Heart right ventricle (tissue), 16 donors: ENCODE results near the gene EGFR. TPM values are rescaled to one million over a fixed set of nuclear protein-coding genes. Genes with fewer than 3 reads are reported as not detected.

ENCODE experiments used
- ATAC-seq, 8 donors: fragments of 200-7000 bp; cut with Tn5 transposase; one replicate each; pipeline ENCODE4 v1.9.1; 2020; ENCODE audit warnings: mild to moderate bottlenecking in 8 of 8, moderate library complexity in 8 of 8, moderate number of reproducible peaks in 1 of 8
- DNase-seq, 2 donors: peaks; one replicate each; pipeline ENCODE4 v3.0.0-alpha.2; 2020
- H3K27ac ChIP-seq, 10 donors: fragments of 200-600 bp; sonication (generic) in 2 of 10; one replicate each; pipeline versions ENCODE4 v1.5.0 to v1.8.0; 2020 to 2022; ENCODE audit warnings: mild to moderate bottlenecking in 3 of 10
- H3K27me3 ChIP-seq, 7 donors: fragments of 200-600 bp; one replicate each; pipeline ENCODE4 v1.8.0; 2021 to 2022; ENCODE audit warnings: mild to moderate bottlenecking in 2 of 7
- H3K36me3 ChIP-seq, 9 donors: fragments of 200-600 bp; sonication (generic) in 1 of 9; one replicate each; pipeline versions ENCODE4 v1.5.0 to v1.8.0; 2020 to 2022; ENCODE audit warnings: mild to moderate bottlenecking in 2 of 9
- H3K4me1 ChIP-seq, 9 donors: fragments of 200-600 bp; sonication (generic) in 1 of 9; one replicate each; pipeline versions ENCODE4 v1.5.0 to v1.8.0; 2020 to 2022; ENCODE audit warnings: mild to moderate bottlenecking in 4 of 9
- H3K4me3 ChIP-seq, 10 donors: fragments of 200-600 bp; sonication (generic) in 2 of 10; one replicate each; pipeline versions ENCODE4 v1.5.0 to v1.8.0; 2020 to 2022; ENCODE audit warnings: mild to moderate bottlenecking in 7 of 10, moderate library complexity in 2 of 10
- H3K9me3 ChIP-seq, 11 donors: fragments of 200-600 bp in 10 of 11; sonication (generic) in 2 of 11; one replicate each; pipeline versions ENCODE4 v1.5.0 to v1.8.0; 2013 to 2022; ENCODE audit warnings: mild to moderate bottlenecking in 2 of 11, control low read depth in 1 of 11, moderate library complexity in 1 of 11
- WGBS, 2 donors: extraction: QIAGEN DNeasy Blood & Tissue Kit; methylation state at CpG; one replicate each; pipeline ENCODE4 v1.1.7; 2013; ENCODE audit warnings: inconsistent platforms in 1 of 2; 5-methylcytosine and 5-hydroxymethylcytosine counted together
- intact Hi-C, 10 donors: fragments of 100-400 bp; cut with DNase I; formaldehyde crosslinking; loops; one replicate each; pipeline versions ENCODE4 v1.11.1 to v1.14.2; 2022
- polyA plus RNA-seq, 2 donors: library from polyadenylated mRNA; stranded (reverse); fragments of 200-250 nt; gene quantifications; one replicate each; pipeline ENCODE4 v1.2.3, GENCODE V29; 2013
- total RNA-seq, 10 donors: library from RNA; stranded (reverse); fragmentation: NEBNext Ultra II Directional in 3 of 10; extraction: Animal tissue kit (Norgen Biotek cat#: 25700) in 3 of 10; gene quantifications; one replicate each; pipeline versions ENCODE4 v1.2.1 to v1.2.4, GENCODE V29; 2021 to 2023
- TF ChIP-seq, protein P1 (sequence below), 9 donors: fragments of 200-600 bp; sonication (generic) in 2 of 9; IDR thresholded peaks; one replicate each; pipeline versions ENCODE4 v1.5.0 to v1.8.0; 2021 to 2022; ENCODE audit warnings: antibody characterized with exemption in 9 of 9, mild to moderate bottlenecking in 5 of 9, moderate library complexity in 1 of 9
- donor health status: Arrhythmogenic right ventricular cardiomyopathy.
- donor health status: ischemic (EF 13 %, LVEDD 7.1; RV severe dilation, severe dysfunction).
- donor health status: healthy with polysubstance abuse.
- donor health status: DM: no; HTN: yes; CAD: no.
- donor health status: DM: no; HTN: no; CAD: no.
- donor health status: ischemic (EF 25% LVEDD 6.9; RV normal size, moderate dysfunction).
- donor health status: ischemic (EF 25% LVEDD 5.7; RV mildly dilated, moderate dysfunction).
- donor health status: healthy.
- donor health status: DM: yes; HTN: yes; CAD: no.
- donor health status: Ischemic cardiomyopathy.
- donor health status: ischemic (EF 35%, LVEDD 5.7; RV mildly dilated, moderate dysfunction).
- donor health status: nonischemic (EF 11% LVEDD 7.7; RV severe dilation, severe dysfunction).
- donor health status: DM: yes; HTN: yes; CAD: no.
- donor health status: PGD.
- donor health status: ischemic (EF 29% LVEDD 5.4; RV normal size, mild dysfunction).
- donor health status: nonischemic (EF 23%, LVEDD 6.1; RV moderate dilation, normal function).

EGFR gene
- total and polyA plus RNA-seq, 12 donors = 1.9 to 13.5 (median 7.6) TPM

- intact Hi-C loops = no loop called here
These were observed 125.8 kb downstream of the EGFR start for GRCh38 chr7:55144333-55145317.

GRCh38 chr7:55145606-55146005 lies 126.8 kb downstream of the EGFR start:
- intact Hi-C loops = no loop called here
- Histone ChIP-seq H3K9me3 (peaks cover 0 to 3% (median 0%) of the 10 kb centered on the region in 11 donors), H3K4me1 (peaks cover 0 to 8% (median 1%) of the 10 kb centered on the region in 9 donors), H3K4me3 (no peak overlapping the region), H3K36me3 (peaks cover 0 to 70% (median 8%) of the 10 kb centered on the region in 9 donors), H3K27me3 (peaks cover 0 to 5% (median 0%) of the 10 kb centered on the region in 7 donors), H3K27ac (no peak overlapping the region)
- WGBS, 2 donors = 88 to 91% methylated on average over 4 of the region's 4 CpGs
- TF ChIP-seq, protein P1, sequence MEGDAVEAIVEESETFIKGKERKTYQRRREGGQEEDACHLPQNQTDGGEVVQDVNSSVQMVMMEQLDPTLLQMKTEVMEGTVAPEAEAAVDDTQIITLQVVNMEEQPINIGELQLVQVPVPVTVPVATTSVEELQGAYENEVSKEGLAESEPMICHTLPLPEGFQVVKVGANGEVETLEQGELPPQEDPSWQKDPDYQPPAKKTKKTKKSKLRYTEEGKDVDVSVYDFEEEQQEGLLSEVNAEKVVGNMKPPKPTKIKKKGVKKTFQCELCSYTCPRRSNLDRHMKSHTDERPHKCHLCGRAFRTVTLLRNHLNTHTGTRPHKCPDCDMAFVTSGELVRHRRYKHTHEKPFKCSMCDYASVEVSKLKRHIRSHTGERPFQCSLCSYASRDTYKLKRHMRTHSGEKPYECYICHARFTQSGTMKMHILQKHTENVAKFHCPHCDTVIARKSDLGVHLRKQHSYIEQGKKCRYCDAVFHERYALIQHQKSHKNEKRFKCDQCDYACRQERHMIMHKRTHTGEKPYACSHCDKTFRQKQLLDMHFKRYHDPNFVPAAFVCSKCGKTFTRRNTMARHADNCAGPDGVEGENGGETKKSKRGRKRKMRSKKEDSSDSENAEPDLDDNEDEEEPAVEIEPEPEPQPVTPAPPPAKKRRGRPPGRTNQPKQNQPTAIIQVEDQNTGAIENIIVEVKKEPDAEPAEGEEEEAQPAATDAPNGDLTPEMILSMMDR (IDR thresholded peaks at IDR 0.05) = no peak
- DNase-seq (no peak), ATAC-seq (no peak)

More at GRCh38 chr7:55144333-55145317, 125.8 kb downstream of the EGFR start:
- no peak for DNase-seq
- peaks cover 0 to 63% (median 8%) of the 10 kb centered on the region in 9 donors for H3K36me3 ChIP-seq
- H3K9me3 ChIP-seq = peaks cover 0 to 3% (median 0%) of the 10 kb centered on the region in 11 donors
- H3K27ac ChIP-seq = no peak overlapping the region
- peaks cover 0 to 5% (median 0%) of the 10 kb centered on the region in 7 donors for H3K27me3 ChIP-seq
- no peak overlapping the region for H3K4me3 ChIP-seq
- 91 to 93% methylated on average over 25 of the region's 25 CpGs for WGBS, 2 donors
- peaks cover 0 to 17% (median 8%) of the 10 kb centered on the region in 9 donors for H3K4me1 ChIP-seq
- no peak for ATAC-seq
- TF ChIP-seq, protein P1 (IDR thresholded peaks at IDR 0.05) = peak in 6 of 9 donors; percentile 15 to 34 (median 22)

DNA sequence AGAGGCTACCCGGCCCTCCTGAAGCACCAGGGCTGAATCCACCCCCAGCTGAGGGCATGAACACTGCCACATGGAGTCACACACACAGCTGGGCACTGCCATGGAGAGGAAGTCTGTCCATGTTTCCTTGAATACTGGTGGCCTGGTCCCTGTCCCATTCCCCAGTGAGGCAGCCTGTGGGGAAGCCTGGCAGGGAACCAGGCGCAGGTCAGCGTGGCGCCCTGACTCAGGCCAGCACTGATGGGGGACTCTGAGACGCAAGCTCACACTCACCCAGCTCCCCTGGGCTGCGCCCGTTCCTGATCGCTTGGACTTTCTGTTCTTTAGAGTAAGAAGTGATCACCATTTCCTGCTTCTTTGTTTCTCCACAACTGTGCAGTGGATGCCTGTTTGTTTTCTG lies 128.3 kb downstream of the EGFR start:
- H3K27ac ChIP-seq = no peak overlapping the region
- DNase-seq = no peak
- H3K4me3 ChIP-seq = no peak overlapping the region
- H3K36me3 ChIP-seq = peaks cover 0 to 85% (median 8%) of the 10 kb centered on the region in 9 donors
- peaks cover 0 to 5% (median 0%) of the 10 kb centered on the region in 7 donors for H3K27me3 ChIP-seq
- 90% methylated on average over 8 of the region's 8 CpGs for WGBS, 2 donors
- peaks cover 0 to 4% (median 0%) of the 10 kb centered on the region in 9 donors for H3K4me1 ChIP-seq
- peak in 2 of 8 donors; percentile 18 to 26 for ATAC-seq
- intact Hi-C loops = no loop called here
- peaks cover 0 to 3% (median 0%) of the 10 kb centered on the region in 11 donors for H3K9me3 ChIP-seq
- TF ChIP-seq, protein P1 (IDR thresholded peaks at IDR 0.05) = no peak

DNA sequence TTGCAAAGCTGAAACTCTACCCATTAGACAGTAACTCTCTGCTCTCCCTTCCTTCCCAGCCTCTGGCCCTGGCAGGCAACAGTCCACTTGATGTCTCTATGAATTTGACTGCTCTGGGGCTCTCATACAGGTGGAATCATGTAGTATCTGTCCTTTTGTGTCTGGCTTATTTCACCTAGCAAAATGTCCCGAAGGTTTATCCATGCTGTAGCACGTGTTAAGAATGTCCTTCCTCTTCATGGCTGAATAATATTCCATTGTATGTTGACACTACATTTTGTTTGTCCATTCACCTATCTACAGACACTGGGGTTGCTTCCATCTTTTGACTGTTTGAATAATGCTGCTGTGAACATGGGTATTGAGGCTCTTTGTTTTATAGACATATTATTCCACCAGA lies 128.9 kb downstream of the EGFR start:
- peaks cover 0 to 5% (median 0%) of the 10 kb centered on the region in 7 donors for H3K27me3 ChIP-seq
- peaks cover 0 to 87% (median 3%) of the 10 kb centered on the region in 9 donors for H3K36me3 ChIP-seq
- TF ChIP-seq, protein P1 (IDR thresholded peaks at IDR 0.05) = no peak
- peaks cover 0 to 4% (median 0%) of the 10 kb centered on the region in 9 donors for H3K4me1 ChIP-seq
- H3K9me3 ChIP-seq = peaks cover 0 to 3% (median 0%) of the 10 kb centered on the region in 11 donors
- no peak overlapping the region for H3K27ac ChIP-seq
- intact Hi-C loops = no loop called here
- ATAC-seq (no peak), DNase-seq (no peak)
- no peak overlapping the region for H3K4me3 ChIP-seq
- 91 to 92% methylated on average over 2 of the region's 2 CpGs for WGBS, 2 donors
